NB4 (cell line): ENCODE measurements around the gene RPE.

Experiments used
- DNase-seq: peaks from one replicate; pipeline ENCODE4 v3.0.0; 2010; ENCODE audit warnings: low read depth
- H3K4me3 ChIP-seq: one replicate; pipeline ENCODE4 v1.5.1; 2011; ENCODE audit warnings: mild to moderate bottlenecking, low read depth, low read length, moderate library complexity
- CTCF ChIP-seq: IDR thresholded peaks from one replicate; pipeline ENCODE4 v1.5.1; 2012; ENCODE audit warnings: low read depth, low read length
- MAX ChIP-seq: IDR thresholded peaks from 2 replicates; pipeline ENCODE4 v1.6.1; 2011; ENCODE audit warnings: low read depth, low read length
- MYC ChIP-seq: IDR thresholded peaks from 2 replicates; pipeline ENCODE4 v1.6.1; 2011; ENCODE audit warnings: low read depth, low read length
- POLR2A ChIP-seq: IDR thresholded peaks from 2 replicates; pipeline ENCODE4 v1.6.1; 2011; ENCODE audit warnings: mild to moderate bottlenecking; ENCODE audit not compliant: insufficient read length; ENCODE audit errors: extremely low read depth

Gene RPE

GRCh38 chr2:210002158-210003157 is at the start of gene RPE:
Gene RPE, plus strand, starts transcription at chr2:210002638. Its CDS starts 24 bp downstream, at chr2:210002662.
- DNase-seq: peak; percentile 98
- H3K4me3 ChIP-seq: peak within 1 kb of the TSS; percentile 99
- peak; percentile 75 for TF ChIP-seq POLR2A
- peak; percentile 65 for TF ChIP-seq MYC
- TF ChIP-seq MAX: peak; percentile 74
- TF ChIP-seq CTCF: no peak

GRCh38 chr2:209956271-209956670 is 46.2 kb upstream of the RPE start:
- no peak for DNase-seq
- TF ChIP-seq CTCF (no peak), MAX (no peak), POLR2A (no peak), MYC (no peak)
- H3K4me3 ChIP-seq: no peak overlapping the region

GRCh38 chr2:209958016-209958415 is 44.4 kb upstream of the RPE start:
- TF ChIP-seq MYC (no peak), POLR2A (no peak), CTCF (no peak), MAX (no peak)
- DNase-seq: no peak
- H3K4me3 ChIP-seq: no peak overlapping the region

GRCh38 chr2:209960045-209960444 is 42.4 kb upstream of the RPE start:
- no peak for DNase-seq
- TF ChIP-seq CTCF: no peak
- TF ChIP-seq MYC: no peak
- no peak for TF ChIP-seq POLR2A
- no peak for TF ChIP-seq MAX
- no peak overlapping the region for H3K4me3 ChIP-seq

GRCh38 chr2:209960676-209961630 is 41.5 kb upstream of the RPE start:
- peak; percentile 78 for DNase-seq
- no peak overlapping the region for H3K4me3 ChIP-seq
- TF ChIP-seq MYC (no peak), MAX (no peak), POLR2A (no peak), CTCF (peak; percentile 70)
